SK-N-SH (cell line): ENCODE data around the gene KRT85. TPM values are rescaled to one million over a fixed set of nuclear protein-coding genes. Genes with fewer than 3 reads are reported as not detected.

Experiments used
- CTCF ChIA-PET: fragments of 300-600, 350-600 bp; formaldehyde crosslinking; extraction: SDS; loops from one replicate; lab custom pipeline; 2021; lab: Yijun Ruan, JAX
- POLR2A ChIA-PET: fragments of 350-600 bp; sonication (Branson Sonifier 250); formaldehyde crosslinking; extraction: SDS; loops from one replicate; lab custom pipeline; 2020; ENCODE audit warnings: antibody characterized with exemption, inconsistent platforms; lab: Yijun Ruan, JAX
- DNase-seq: peaks from one replicate; pipeline ENCODE4 v3.0.0; 2012
- H2AFZ ChIP-seq: fragments of 200-600 bp; sonication (generic); 2 replicates; pipeline ENCODE4 v1.8.1; 2016; ENCODE audit warnings: antibody characterized with exemption, mild to moderate bottlenecking, low read depth
- H3F3A ChIP-seq: fragments of 200-600 bp; sonication (generic); replicated peaks from 2 replicates; pipeline ENCODE3; 2016; ENCODE audit warnings: antibody characterized with exemption, mild to moderate bottlenecking; ENCODE audit not compliant: insufficient read depth
- H3K27ac ChIP-seq, 2 experiments: fragments of 200-500 bp in 1 of 2; fragments of 200-600 bp in 1 of 2; sonication (Bioruptor generic) in 1 of 2; sonication (generic), shearing (Covaris generic) in 1 of 2; 2 replicates each; pipeline versions ENCODE4 v1.5.1 to v1.6.1; 2014 to 2016; ENCODE audit warnings: low read depth in 2 of 2, inconsistent platforms in 1 of 2, low read length in 1 of 2, mild to moderate bottlenecking in 1 of 2, mixed read lengths in 1 of 2
- H3K27me3 ChIP-seq: fragments of 200-600 bp; sonication (generic), shearing (Covaris generic); 2 replicates; pipeline ENCODE4 v1.6.1; 2016; ENCODE audit warnings: mixed run types; ENCODE audit not compliant: insufficient read depth
- H3K36me3 ChIP-seq, 2 experiments: fragments of 200-500 bp in 1 of 2; fragments of 200-600 bp in 1 of 2; sonication (Bioruptor generic) in 1 of 2; sonication (generic) in 1 of 2; replicated peaks in 1 of 2; 2 replicates each; pipeline versions ENCODE3 to v1.5.1; 2014 to 2016; ENCODE audit warnings: low read length in 1 of 2, mild to moderate bottlenecking in 1 of 2; ENCODE audit not compliant: insufficient read depth in 2 of 2, control insufficient read depth in 1 of 2
- H3K4me1 ChIP-seq, 2 experiments: fragments of 200-500 bp in 1 of 2; fragments of 200-600 bp in 1 of 2; sonication (Bioruptor generic) in 1 of 2; sonication (generic), shearing (Covaris generic) in 1 of 2; 2 replicates each; pipeline versions ENCODE4 v1.5.1 to v1.6.1; 2014 to 2016; ENCODE audit warnings: low read depth in 1 of 2, low read length in 1 of 2, mixed run types in 1 of 2; ENCODE audit not compliant: insufficient read depth in 2 of 2, control insufficient read depth in 1 of 2
- H3K4me2 ChIP-seq: fragments of 200-600 bp; sonication (generic), shearing (Covaris generic); 2 replicates; pipeline ENCODE4 v1.6.1; 2017; ENCODE audit warnings: mixed run types
- H3K4me3 ChIP-seq, 2 experiments: fragments of 200-500 bp in 1 of 2; fragments of 200-600 bp in 1 of 2; sonication (Bioruptor generic) in 1 of 2; sonication (generic), shearing (Covaris generic) in 1 of 2; 2 replicates each; pipeline versions ENCODE4 v1.5.1 to v1.8.1; 2014 to 2016; ENCODE audit warnings: low read depth in 2 of 2, inconsistent platforms in 1 of 2, low read length in 1 of 2, mild to moderate bottlenecking in 1 of 2, mixed read lengths in 1 of 2, moderate library complexity in 1 of 2
- H3K79me2 ChIP-seq: fragments of 200-600 bp; sonication (generic); 2 replicates; pipeline ENCODE4 v1.8.1; 2017; ENCODE audit warnings: mild to moderate bottlenecking; ENCODE audit not compliant: insufficient read depth
- H3K9ac ChIP-seq: fragments of 200-600 bp; sonication (generic); 2 replicates; pipeline ENCODE4 v1.6.1; 2017; ENCODE audit warnings: mixed run types
- H3K9me2 ChIP-seq: fragments of 200-600 bp; sonication (generic); 2 replicates; pipeline ENCODE4 v1.6.1; 2017; ENCODE audit warnings: mixed run types
- H3K9me3 ChIP-seq: fragments of 200-600 bp; sonication (generic); 2 replicates; pipeline ENCODE4 v1.6.1; 2017; ENCODE audit warnings: mixed run types, mild to moderate bottlenecking, moderate library complexity
- H4K20me1 ChIP-seq: fragments of 200-600 bp; sonication (generic); 2 replicates; pipeline ENCODE4 v1.6.1; 2017; ENCODE audit warnings: mild to moderate bottlenecking, mixed run types; ENCODE audit not compliant: insufficient read depth
- ELF1 ChIP-seq: IDR thresholded peaks from 2 replicates; pipeline ENCODE4 v1.4.0; 2012
- EZH2phosphoT487 ChIP-seq: fragments of 200-600 bp; sonication (generic); IDR thresholded peaks from 2 replicates; pipeline ENCODE4 v1.6.1; 2017; ENCODE audit warnings: low read depth, mixed run types, mild to moderate bottlenecking, antibody characterized with exemption, moderate library complexity, borderline replicate concordance
- NFIC ChIP-seq: IDR thresholded peaks from 2 replicates; pipeline ENCODE4 v1.4.0; 2012; ENCODE audit warnings: borderline replicate concordance
- POLR2AphosphoS5 ChIP-seq: IDR thresholded peaks from 2 replicates; pipeline ENCODE4 v1.6.1; 2012; ENCODE audit warnings: low read depth, low read length
- RAD21 ChIP-seq: IDR thresholded peaks from 2 replicates; pipeline ENCODE4 v1.6.1; 2012; ENCODE audit warnings: mild to moderate bottlenecking, low read length
- SIN3A ChIP-seq: IDR thresholded peaks from 2 replicates; pipeline ENCODE4 v1.6.1; 2012; ENCODE audit warnings: low read depth, mild to moderate bottlenecking, low read length, moderate library complexity, borderline replicate concordance
- SMC3 ChIP-seq: IDR thresholded peaks from 2 replicates; pipeline ENCODE4 v1.6.1; 2012; ENCODE audit warnings: low read depth, low read length, improper control_type of control experiment
- WGBS: methylation state at CpG from one replicate; pipeline ENCODE4 v1.1.6; 2017; ENCODE audit warnings: low lambda C conversion rate; 5-methylcytosine and 5-hydroxymethylcytosine counted together
- polyA plus RNA-seq, 3 experiments: library from polyadenylated mRNA; depleted of rRNA; stranded (reverse); fragments of >200 nt; gene quantifications; 2 replicates each; pipeline ENCODE4 v1.2.3, GENCODE V29; 2012
- TF ChIP-seq, protein P1 (sequence below): fragments of 200-600 bp; sonication (generic); IDR thresholded peaks from 2 replicates; pipeline ENCODE4 v1.6.1; 2017; ENCODE audit warnings: antibody characterized with exemption, mild to moderate bottlenecking, moderate library complexity

KRT85 gene
- polyA plus RNA-seq, 1 of the 3 experiments (the other 2 are of a cell fraction): not detected

DNA sequence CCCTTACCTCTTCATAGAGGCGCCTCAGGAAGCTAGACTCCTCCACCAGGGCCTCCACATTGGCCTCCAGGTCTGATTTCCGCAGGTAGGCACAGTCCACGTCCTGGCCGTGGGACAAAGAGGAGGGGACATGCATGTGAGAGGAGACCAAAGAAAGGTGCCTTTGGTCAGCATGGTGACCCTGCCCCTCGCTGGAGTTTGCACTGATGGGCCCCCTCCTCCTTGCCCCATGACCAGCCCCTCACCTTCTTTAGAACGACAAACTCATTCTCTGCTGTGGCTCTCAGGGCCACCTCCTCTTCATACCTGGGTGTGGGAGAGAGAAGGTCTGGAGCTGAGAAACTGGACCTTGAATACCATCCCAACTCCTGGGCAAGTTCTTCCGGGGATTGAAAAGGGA is 3.2 kb downstream of the KRT85 start (continued):
- TF ChIP-seq SMC3: no peak
- TF ChIP-seq, all 33 proteins: peak for 0

DNA sequence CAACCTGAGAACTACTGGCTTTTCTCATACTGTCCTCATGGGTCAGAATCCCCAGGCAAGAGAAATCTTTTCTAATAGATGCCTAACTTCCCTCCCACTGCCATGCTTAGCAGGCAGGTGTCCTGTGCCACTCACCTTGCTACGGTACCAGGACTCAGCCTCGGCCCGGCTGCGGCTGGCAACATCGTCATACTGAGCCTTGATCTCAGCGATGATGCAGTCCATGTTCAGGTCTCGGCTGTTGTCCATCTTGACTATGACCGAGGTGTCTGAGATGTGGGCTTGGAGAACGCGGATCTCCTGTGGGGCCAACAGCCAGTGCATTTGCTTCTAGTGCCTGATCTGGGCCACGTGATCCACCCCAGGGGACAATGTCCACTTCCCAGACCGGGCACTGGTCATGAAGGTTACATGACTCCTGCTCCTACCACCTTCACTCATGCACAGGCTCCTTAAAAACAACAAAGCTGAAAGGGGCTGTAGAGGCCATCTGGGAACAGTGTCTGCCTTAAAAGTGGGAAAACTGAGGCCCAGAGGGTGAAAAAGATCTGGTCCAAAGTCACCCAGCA is 4.1 kb downstream of the KRT85 start:
- POLR2A ChIA-PET: no interaction called here

DNA sequence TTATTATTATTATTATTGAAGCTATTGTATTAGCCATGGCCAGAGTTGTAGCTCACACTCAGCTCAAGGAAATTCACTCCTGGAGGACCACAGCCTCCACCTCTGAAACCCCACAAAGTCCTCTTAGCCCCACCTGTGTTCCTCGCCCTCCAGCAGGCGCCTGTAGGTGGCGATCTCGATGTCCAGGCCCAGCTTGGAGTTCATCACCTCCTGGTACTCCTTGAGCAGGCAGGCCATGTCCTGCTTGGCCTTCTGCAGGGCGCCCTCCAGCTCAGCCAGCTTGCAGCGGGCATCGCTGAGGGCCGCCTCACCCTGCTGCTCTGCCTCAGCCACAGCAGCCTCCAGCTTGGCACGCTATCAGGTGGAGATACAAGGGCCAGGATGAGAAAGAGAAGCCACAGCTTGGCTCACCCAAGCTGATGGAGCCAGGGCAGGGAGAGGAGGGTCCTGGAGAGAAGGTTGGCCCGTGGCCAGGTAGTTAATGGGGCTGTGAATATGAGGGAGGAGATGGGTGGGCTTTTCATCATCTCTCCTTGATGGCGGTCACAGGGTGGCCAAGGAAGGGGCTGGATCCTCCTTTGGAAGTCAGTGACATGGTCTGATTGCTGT is 5.1 kb downstream of the KRT85 start:
- no peaks in the 10 kb centered on the region for H3K79me2 ChIP-seq
- ChIA-PET CTCF (interaction anchor here (0.8 to 3.7 kb wide), 8 partner anchors 10 to 618 kb away, joined by 3 to 35 read pairs (median 4); no protein-coding TSS in a partner anchor), POLR2A (interaction anchor here (0.6 kb wide), 1 partner anchor 672 kb away, joined by 3 read pairs; no protein-coding TSS in a partner anchor)
- H3K36me3 ChIP-seq: no peaks in the 10 kb centered on the region
- no peaks in the 10 kb centered on the region for H3K9me2 ChIP-seq
- no peaks in the 10 kb centered on the region for H3F3A ChIP-seq
- no peak overlapping the region for H2AFZ ChIP-seq
- no peak overlapping the region for H3K4me3 ChIP-seq
- no peak overlapping the region for H3K27ac ChIP-seq
- no peaks in the 10 kb centered on the region for H3K4me1 ChIP-seq
- TF ChIP-seq, protein P1, sequence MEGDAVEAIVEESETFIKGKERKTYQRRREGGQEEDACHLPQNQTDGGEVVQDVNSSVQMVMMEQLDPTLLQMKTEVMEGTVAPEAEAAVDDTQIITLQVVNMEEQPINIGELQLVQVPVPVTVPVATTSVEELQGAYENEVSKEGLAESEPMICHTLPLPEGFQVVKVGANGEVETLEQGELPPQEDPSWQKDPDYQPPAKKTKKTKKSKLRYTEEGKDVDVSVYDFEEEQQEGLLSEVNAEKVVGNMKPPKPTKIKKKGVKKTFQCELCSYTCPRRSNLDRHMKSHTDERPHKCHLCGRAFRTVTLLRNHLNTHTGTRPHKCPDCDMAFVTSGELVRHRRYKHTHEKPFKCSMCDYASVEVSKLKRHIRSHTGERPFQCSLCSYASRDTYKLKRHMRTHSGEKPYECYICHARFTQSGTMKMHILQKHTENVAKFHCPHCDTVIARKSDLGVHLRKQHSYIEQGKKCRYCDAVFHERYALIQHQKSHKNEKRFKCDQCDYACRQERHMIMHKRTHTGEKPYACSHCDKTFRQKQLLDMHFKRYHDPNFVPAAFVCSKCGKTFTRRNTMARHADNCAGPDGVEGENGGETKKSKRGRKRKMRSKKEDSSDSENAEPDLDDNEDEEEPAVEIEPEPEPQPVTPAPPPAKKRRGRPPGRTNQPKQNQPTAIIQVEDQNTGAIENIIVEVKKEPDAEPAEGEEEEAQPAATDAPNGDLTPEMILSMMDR: peak; percentile 43; the same call in 1 of the 2 replicates
- TF ChIP-seq RAD21 (no peak), POLR2AphosphoS5 (no peak), ELF1 (no peak), EZH2phosphoT487 (no peak)
- H4K20me1 ChIP-seq: no peaks in the 10 kb centered on the region
- WGBS: 46% methylated on average over 7 of the region's 11 CpGs
- H3K9me3 ChIP-seq: no peaks in the 10 kb centered on the region
- no peak overlapping the region for H3K9ac ChIP-seq
- H3K27me3 ChIP-seq: peaks cover 38% of the 10 kb centered on the region
- H3K4me2 ChIP-seq: no peak overlapping the region
- DNase-seq: no peak

More for the DNA sequence above, 4.1 kb downstream of the KRT85 start:
- Histone ChIP-seq H3K4me2 (no peak overlapping the region), H3K36me3 (no peaks in the 10 kb centered on the region), H3F3A (no peaks in the 10 kb centered on the region)
- TF ChIP-seq SIN3A (no peak), NFIC (no peak)
- TF ChIP-seq, all 33 proteins: peak for 0
- no peaks in the 10 kb centered on the region for H3K9me3 ChIP-seq
- H4K20me1 ChIP-seq: no peaks in the 10 kb centered on the region
- DNase-seq: no peak
- H3K9ac ChIP-seq: no peak overlapping the region
- no peaks in the 10 kb centered on the region for H3K9me2 ChIP-seq
- CTCF ChIA-PET: interaction anchor here (2.1 kb wide), 1 partner anchor 9 kb away, joined by 12 read pairs; no protein-coding TSS in a partner anchor
- 41% methylated on average over 3 of the region's 12 CpGs for WGBS
- peaks cover 48% of the 10 kb centered on the region for H3K27me3 ChIP-seq
- H3K4me3 ChIP-seq: no peak overlapping the region
- no peaks in the 10 kb centered on the region for H3K79me2 ChIP-seq
- H2AFZ ChIP-seq: no peak overlapping the region
- H3K27ac ChIP-seq: no peak overlapping the region
- no peaks in the 10 kb centered on the region for H3K4me1 ChIP-seq
